GM12878 (cell line): ENCODE measurements around the gene HMGXB3. TPM values are rescaled to one million over a fixed set of nuclear protein-coding genes. Genes with fewer than 3 reads are reported as not detected.

ENCODE experiments used
- ATAC-seq: fragments of 200-7000 bp; cut with Tn5 transposase; 3 replicates; pipeline ENCODE4 v1.9.1; 2020; ENCODE audit warnings: mild to moderate bottlenecking, moderate library complexity
- BruUV-seq: library from RNA; stranded (reverse); fragments of 400-500 nt; replicated peaks from 2 replicates; lab custom pipeline; 2021; lab: Mats Ljungman, UMichigan
- CTCF ChIA-PET: fragments of 300-600 bp; sonication (Branson Sonifier 250); formaldehyde crosslinking; extraction: SDS; loops from one replicate; lab custom pipeline; 2021; ENCODE audit warnings: inconsistent platforms; lab: Yijun Ruan, JAX
- POLR2A ChIA-PET: fragments of 350-600 bp; formaldehyde crosslinking; extraction: SDS; loops from one replicate; lab custom pipeline; 2021; ENCODE audit warnings: inconsistent platforms; lab: Charles Lee
- RAD21 ChIA-PET: fragments of 300-600 bp; sonication (Branson Sonifier 250); formaldehyde crosslinking; loops from one replicate; lab custom pipeline; 2023; ENCODE audit warnings: antibody characterized with exemption; ENCODE audit not compliant: unreplicated experiment; lab: Charles Lee
- SMC1A ChIA-PET: fragments of 300-600 bp; sonication (Branson Sonifier 250); formaldehyde crosslinking; loops from one replicate; lab custom pipeline; 2023; ENCODE audit not compliant: unreplicated experiment, uncharacterized antibody; lab: Charles Lee
- DNase-seq: peaks from one replicate; pipeline ENCODE4 v3.0.0-alpha.2; 2011; ENCODE audit warnings: low read depth, low spot score
- FAIRE-seq: peaks from 3 replicates; lab custom pipeline; 2011; peaks lifted over from hg19 to GRCh38; lab: Jason Lieb, UNC
- H2AFZ ChIP-seq: 2 replicates; pipeline ENCODE4 v1.6.0; 2011; ENCODE audit warnings: low read depth, low read length, control low read depth; ENCODE audit not compliant: control insufficient read depth
- H3K27ac ChIP-seq: 2 replicates; pipeline ENCODE4 v1.5.1; 2011; ENCODE audit warnings: control low read depth; ENCODE audit not compliant: control insufficient read depth, insufficient read depth
- H3K27me3 ChIP-seq, 2 experiments: replicated peaks in 1 of 2; 2 replicates each; pipeline versions ENCODE4 v1.6.0 to v1.6.1; 2011; ENCODE audit warnings: low read length in 1 of 2; ENCODE audit not compliant: control insufficient read depth in 2 of 2, insufficient read depth in 2 of 2
- H3K36me3 ChIP-seq, 2 experiments: 2 replicates each; pipeline ENCODE4 v1.5.1; 2011; ENCODE audit warnings: low read length in 1 of 2; ENCODE audit not compliant: control insufficient read depth in 2 of 2, insufficient read depth in 2 of 2
- H3K4me1 ChIP-seq: 2 replicates; pipeline ENCODE4 v1.6.1; 2011; ENCODE audit warnings: mild to moderate bottlenecking, low read length, moderate library complexity, mixed read lengths; ENCODE audit not compliant: control insufficient read depth, insufficient read depth
- H3K4me2 ChIP-seq: 2 replicates; pipeline ENCODE4 v1.6.0; 2011; ENCODE audit warnings: control low read depth; ENCODE audit not compliant: control insufficient read depth, insufficient read depth
- H3K4me3 ChIP-seq: fragments of 200-600 bp; sonication (generic); 2 replicates; pipeline ENCODE4 v1.5.1; 2016
- H3K79me2 ChIP-seq: 2 replicates; pipeline ENCODE4 v1.6.0; 2011; ENCODE audit warnings: low read length; ENCODE audit not compliant: control insufficient read depth, insufficient read depth
- H3K9ac ChIP-seq: 2 replicates; pipeline ENCODE4 v1.8.0; 2011; ENCODE audit warnings: low read length, control low read depth, mixed read lengths; ENCODE audit not compliant: control insufficient read depth, insufficient read depth
- H3K9me3 ChIP-seq: replicated peaks from 3 replicates; pipeline ENCODE4 v1.5.1; 2011; ENCODE audit warnings: mild to moderate bottlenecking, low read length; ENCODE audit not compliant: control insufficient read depth, insufficient read depth
- H4K20me1 ChIP-seq: 2 replicates; pipeline ENCODE4 v1.6.0; 2011; ENCODE audit not compliant: control insufficient read depth, insufficient read depth
- BCL11A ChIP-seq: IDR thresholded peaks from 2 replicates; pipeline ENCODE4 v1.6.1; 2011; ENCODE audit warnings: low read depth, low read length
- ETV6 ChIP-seq, 2 experiments: fragments of 450-650 bp in 1 of 2; IDR thresholded peaks in 1 of 2; conservative IDR thresholded peaks in 1 of 2; 2 replicates each; pipeline ENCODE4 v1.6.1; 2014; ENCODE audit warnings: antibody characterized with exemption in 1 of 2, borderline replicate concordance in 1 of 2, low read depth in 1 of 2, mild to moderate bottlenecking in 1 of 2, moderate library complexity in 1 of 2
- GABPA ChIP-seq: IDR thresholded peaks from 2 replicates; pipeline ENCODE4 v1.6.1; 2014; ENCODE audit warnings: antibody characterized with exemption, low read depth, mild to moderate bottlenecking, inconsistent platforms
- NR2C1 ChIP-seq: fragments of 450-650 bp; IDR thresholded peaks from 2 replicates; pipeline ENCODE4 v1.6.1; 2017; ENCODE audit warnings: antibody characterized with exemption, mild to moderate bottlenecking, moderate library complexity
- NR2F1 ChIP-seq: fragments of 450-650 bp; conservative IDR thresholded peaks from 2 replicates; pipeline ENCODE4 v1.6.1; 2017; ENCODE audit warnings: mild to moderate bottlenecking
- PAX5 ChIP-seq: IDR thresholded peaks from 2 replicates; pipeline ENCODE4 v1.6.1; 2011; ENCODE audit warnings: low read depth, low read length, borderline replicate concordance
- RB1 ChIP-seq: fragments of 450-650 bp; formaldehyde crosslinking; IDR thresholded peaks from 2 replicates; pipeline ENCODE4 v1.6.1; 2017; ENCODE audit warnings: mild to moderate bottlenecking, borderline replicate concordance
- SIX5 ChIP-seq: IDR thresholded peaks from 2 replicates; pipeline ENCODE4 v1.6.1; 2011; ENCODE audit warnings: mild to moderate bottlenecking, low read depth, low read length, moderate library complexity; ENCODE audit not compliant: severe bottlenecking
- SMAD1 ChIP-seq: fragments of 450-650 bp; IDR thresholded peaks from 2 replicates; pipeline ENCODE4 v1.6.1; 2018; ENCODE audit warnings: mild to moderate bottlenecking, low read depth; ENCODE audit not compliant: partially characterized antibody
- SMC3 ChIP-seq: IDR thresholded peaks from 2 replicates; pipeline ENCODE4 v1.6.1; 2011; ENCODE audit warnings: low read length, improper control_type of control experiment, borderline replicate concordance
- STAT1 ChIP-seq: fragments of 450-650 bp; conservative IDR thresholded peaks from 2 replicates; pipeline ENCODE4 v1.6.1; 2014; ENCODE audit warnings: antibody characterized with exemption, mild to moderate bottlenecking
- TARDBP ChIP-seq: IDR thresholded peaks from 2 replicates; pipeline ENCODE4 v1.6.1; 2016; ENCODE audit warnings: borderline replicate concordance
- TBL1XR1 ChIP-seq: IDR thresholded peaks from 2 replicates; pipeline ENCODE4 v1.6.1; 2012; ENCODE audit warnings: low read depth, low read length, improper control_type of control experiment
- TCF3 ChIP-seq: IDR thresholded peaks from 2 replicates; pipeline ENCODE4 v1.6.1; 2012; ENCODE audit warnings: low read depth, mild to moderate bottlenecking, low read length, borderline replicate concordance; ENCODE audit not compliant: insufficient read depth
- ZBED1 ChIP-seq: IDR thresholded peaks from 2 replicates; pipeline ENCODE4 v1.6.1; 2016; ENCODE audit warnings: borderline replicate concordance
- ZNF274 ChIP-seq: IDR thresholded peaks from one replicate; pipeline ENCODE4 v1.8.0; 2011; ENCODE audit not compliant: insufficient read length, insufficient read depth
- WGBS: methylation state at CpG from one replicate; pipeline ENCODE4 v1.1.6; 2016; ENCODE audit warnings: low lambda C conversion rate; ENCODE audit not compliant: insufficient replicate concordance, insufficient coverage; ENCODE audit errors: missing lambda C conversion rate; 5-methylcytosine and 5-hydroxymethylcytosine counted together
- in situ Hi-C: fragments of 300-500 bp; cut with MboI; formaldehyde crosslinking; loops from 9 replicates; pipeline ENCODE4 v1.14.3; 2018; ENCODE audit warnings: mixed read lengths
- intact Hi-C: fragments of 100-400 bp; cut with micrococcal nuclease; formaldehyde crosslinking; loops from one replicate; pipeline ENCODE4 v1.14.2; 2022; ENCODE audit not compliant: unreplicated experiment
- polyA plus RNA-seq, 11 experiments: library from polyadenylated mRNA; depleted of rRNA in 4 of 11; unstranded in 6 of 11; stranded (reverse) in 5 of 11; fragments of >200 nt; fragmentation: Nextera tagmentation in 4 of 11; fragmentation: Illumina TruSeq in 1 of 11; extraction: Ambion mirVana in 4 of 11; extraction: Trizol in 1 of 11; gene quantifications; 1 replicate in 1 of 11; 2 replicates in 10 of 11; pipeline versions ENCODE4 v1.2.1 to v1.2.3, GENCODE V29; 2011 to 2016; ENCODE audit warnings: inconsistent platforms in 2 of 11, missing spikeins in 2 of 11, low read depth in 1 of 11
- total RNA-seq, 4 experiments: library from RNA; depleted of rRNA in 3 of 4; stranded (reverse); fragments of >200 nt in 3 of 4; fragmentation: Illumina TruSeq in 1 of 4; extraction: Trizol in 1 of 4; gene quantifications; 2 replicates each; pipeline versions ENCODE4 v1.2.1 to v1.2.3, GENCODE V29; 2013 to 2021

The HMGXB3 gene
- total and polyA plus RNA-seq, 10 of the 15 experiments (the other 5 are each of a cell fraction or from before 2014, with no cell fraction given), result 1.00 to 42.2 (median 28.1) TPM

- Histone ChIP-seq H3K4me1 (no peaks in the 10 kb centered on the region), H3K79me2 (no peaks in the 10 kb centered on the region), H3K9ac (no peak overlapping the region), H3K27ac (no peak overlapping the region), H3K4me3 (no peak overlapping the region), H3K36me3 (no peaks in the 10 kb centered on the region), H3K4me2 (no peak overlapping the region), H3K27me3 (no peaks in the 10 kb centered on the region), H2AFZ (no peak overlapping the region), H4K20me1 (no peaks in the 10 kb centered on the region), H3K9me3 (no peaks in the 10 kb centered on the region)
- no peak for ATAC-seq
- no TSS peak for BruUV-seq
- ChIA-PET CTCF (interaction anchor here (0.6 to 5.3 kb wide), 19 partner anchors 11 to 375 kb away, joined by 3 to 132 read pairs (median 3); no protein-coding TSS in a partner anchor), RAD21 (interaction anchor here (0.7 to 1.1 kb wide), 5 partner anchors 9 to 226 kb away, joined by 3 read pairs; no protein-coding TSS in a partner anchor), SMC1A (interaction anchor here (0.9 to 3.9 kb wide), 14 partner anchors 12 to 357 kb away, joined by 3 to 45 read pairs (median 4); no protein-coding TSS in a partner anchor), POLR2A (no interaction called here)
- in situ Hi-C loops (no loop called here), intact Hi-C loops (loop anchor here (5.0 kb wide), 1 partner anchor 141 kb away; no protein-coding TSS in a partner anchor)
- 91% methylated on average over 3 of the region's 3 CpGs for WGBS
- no peak for TF ChIP-seq RB1
- no peak for DNase-seq
- FAIRE-seq, result no peak
Measured at GRCh38 chr5:149993471-149993870, 7.1 kb upstream of the HMGXB3 start.

GRCh38 chr5:149995385-149996204 lies 4.9 kb upstream of the HMGXB3 start:
- DNase-seq (no peak), FAIRE-seq (no peak), ATAC-seq (no peak)
- no peaks in the 10 kb centered on the region for H3K4me1 ChIP-seq
- no TSS peak for BruUV-seq
- H3K9ac ChIP-seq, result no peak overlapping the region
- POLR2A ChIA-PET, result no interaction called here
- intact Hi-C loops, result no loop called here
- no peak overlapping the region for H2AFZ ChIP-seq
- H3K27ac ChIP-seq, result no peak overlapping the region
- H4K20me1 ChIP-seq, result no peaks in the 10 kb centered on the region
- RAD21 ChIA-PET, result interaction anchor here (1.1 kb wide), 1 partner anchor 35 kb away, joined by 3 read pairs; no protein-coding TSS in a partner anchor
- CTCF ChIA-PET, result interaction anchor here (1.3 to 1.5 kb wide), 2 partner anchors 143 to 359 kb away, joined by 5 to 6 read pairs; no protein-coding TSS in a partner anchor
- SMC1A ChIA-PET, result interaction anchor here (0.7 to 1.5 kb wide), 2 partner anchors 116 to 162 kb away, joined by 3 to 5 read pairs; no protein-coding TSS in a partner anchor
- H3K4me3 ChIP-seq, result no peak overlapping the region
- in situ Hi-C loops, result no loop called here
- no peaks in the 10 kb centered on the region for H3K36me3 ChIP-seq
- H3K4me2 ChIP-seq, result no peak overlapping the region
- H3K9me3 ChIP-seq, result no peaks in the 10 kb centered on the region
- H3K79me2 ChIP-seq, result peaks cover 5% of the 10 kb centered on the region
- 90% methylated on average over 14 of the region's 14 CpGs for WGBS
- H3K27me3 ChIP-seq, result no peaks in the 10 kb centered on the region
- TF ChIP-seq NR2F1 (no peak), SMAD1 (no peak), STAT1 (no peak), ETV6 (conservative IDR thresholded peaks at IDR 0.05 in 1 of 2, IDR thresholded peaks at IDR 0.05 in 1 of 2; ENCODE audit: borderline replicate concordance in 1 of 2, low read depth in 1 of 2) (no peak), BCL11A (no peak), ZNF274 (no peak), SIX5 (no peak), NR2C1 (no peak), TCF3 (no peak), SMC3 (no peak), TBL1XR1 (no peak), ZBED1 (no peak), TARDBP (no peak), PAX5 (no peak), GABPA (no peak)
